IPS DF 6.9 (cell line): ENCODE results near the gene ADGRF1.

Source experiments
- DNase-seq: peaks from one replicate; pipeline ENCODE4 v3.0.0-alpha.2; 2013; ENCODE audit warnings: low read depth, low spot score
- H3K27ac ChIP-seq: one replicate; pipeline ENCODE4 v1.5.1; 2013; ENCODE audit warnings: low read length, control low read depth
- H3K27me3 ChIP-seq: 2 replicates; pipeline ENCODE4 v1.6.1; 2013; ENCODE audit warnings: mild to moderate bottlenecking, low read length; ENCODE audit not compliant: control insufficient read depth, insufficient read depth
- H3K36me3 ChIP-seq: 2 replicates; pipeline ENCODE4 v1.6.1; 2013; ENCODE audit warnings: low read length; ENCODE audit not compliant: control insufficient read depth, insufficient read depth
- H3K4me1 ChIP-seq: 2 replicates; pipeline ENCODE4 v1.6.1; 2013; ENCODE audit warnings: low read length; ENCODE audit not compliant: control insufficient read depth, insufficient read depth
- H3K4me3 ChIP-seq: 2 replicates; pipeline ENCODE4 v1.5.1; 2013; ENCODE audit warnings: mild to moderate bottlenecking, low read length
- H3K9me3 ChIP-seq: 2 replicates; pipeline ENCODE4 v1.6.1; 2013; ENCODE audit warnings: low read length, inconsistent platforms; ENCODE audit not compliant: control insufficient read depth, insufficient read depth
- WGBS: extraction: QIAGEN DNeasy Blood & Tissue Kit; methylation state at CpG from one replicate; pipeline ENCODE4 v1.1.7; 2013; ENCODE audit warnings: mixed read lengths, missing lambda C conversion rate; ENCODE audit not compliant: insufficient read length, insufficient coverage; 5-methylcytosine and 5-hydroxymethylcytosine counted together

The ADGRF1 gene

GRCh38 chr6:46961711-46962110 is 80.4 kb downstream of the ADGRF1 start:
- Histone ChIP-seq H3K27ac (no peak overlapping the region), H3K4me1 (peaks cover 1% of the 10 kb centered on the region; the same call in 1 of the 2 replicates), H3K36me3 (no peaks in the 10 kb centered on the region), H3K27me3 (no peaks in the 10 kb centered on the region), H3K9me3 (no peaks in the 10 kb centered on the region), H3K4me3 (no peak overlapping the region)
- no CpG with 5 or more reads among the region's 5 CpGs for WGBS
- DNase-seq, result no peak

- Histone ChIP-seq H3K4me1 (peaks cover 1% of the 10 kb centered on the region; the same call in 1 of the 2 replicates), H3K27ac (no peak overlapping the region)
These were observed 80.9 kb downstream of the ADGRF1 start for GRCh38 chr6:46961232-46961631.

GRCh38 chr6:46959419-46959818 is 82.7 kb downstream of the ADGRF1 start:
- no peak for DNase-seq
- H3K9me3 ChIP-seq, result no peaks in the 10 kb centered on the region
- no peaks in the 10 kb centered on the region for H3K27me3 ChIP-seq
- H3K4me1 ChIP-seq, result peaks cover 1% of the 10 kb centered on the region; the same call in 1 of the 2 replicates
- H3K4me3 ChIP-seq, result no peak overlapping the region
- no peak overlapping the region for H3K27ac ChIP-seq
- H3K36me3 ChIP-seq, result no peaks in the 10 kb centered on the region

More at GRCh38 chr6:46961232-46961631, 80.9 kb downstream of the ADGRF1 start:
- Histone ChIP-seq H3K9me3 (no peaks in the 10 kb centered on the region), H3K4me3 (no peak overlapping the region), H3K27me3 (no peaks in the 10 kb centered on the region), H3K36me3 (no peaks in the 10 kb centered on the region)
- no peak for DNase-seq

- Histone ChIP-seq H3K36me3 (no peaks in the 10 kb centered on the region), H3K9me3 (no peaks in the 10 kb centered on the region), H3K27me3 (no peaks in the 10 kb centered on the region), H3K4me3 (no peak overlapping the region), H3K27ac (no peak overlapping the region), H3K4me1 (no peaks in the 10 kb centered on the region; the same call in 1 of the 2 replicates)
- no peak for DNase-seq
- WGBS, result no CpG with 5 or more reads among the region's 6 CpGs
These were observed 85.7 kb downstream of the ADGRF1 start for GRCh38 chr6:46956409-46956808.

- Histone ChIP-seq H3K4me3 (no peak overlapping the region), H3K36me3 (no peaks in the 10 kb centered on the region), H3K4me1 (no peaks in the 10 kb centered on the region; the same call in 1 of the 2 replicates), H3K9me3 (no peaks in the 10 kb centered on the region), H3K27me3 (no peaks in the 10 kb centered on the region), H3K27ac (no peak overlapping the region)
- no CpG with 5 or more reads among the region's 4 CpGs for WGBS
- DNase-seq, result no peak
These were observed 87.2 kb downstream of the ADGRF1 start for GRCh38 chr6:46954837-46955451.

- H3K4me3 ChIP-seq, result no peak overlapping the region
- no peaks in the 10 kb centered on the region for H3K36me3 ChIP-seq
- H3K27me3 ChIP-seq, result no peaks in the 10 kb centered on the region
- H3K27ac ChIP-seq, result no peak overlapping the region
- no CpG with 5 or more reads among the region's 4 CpGs for WGBS
- DNase-seq, result no peak
- no peaks in the 10 kb centered on the region; the same call in 1 of the 2 replicates for H3K4me1 ChIP-seq
- H3K9me3 ChIP-seq, result no peaks in the 10 kb centered on the region
These were observed 88.2 kb downstream of the ADGRF1 start for GRCh38 chr6:46953921-46954320.

GRCh38 chr6:46949632-46950280 is 92.4 kb downstream of the ADGRF1 start:
- Histone ChIP-seq H3K9me3 (no peaks in the 10 kb centered on the region), H3K27me3 (no peaks in the 10 kb centered on the region), H3K4me1 (no peaks in the 10 kb centered on the region), H3K4me3 (no peak overlapping the region), H3K27ac (no peak overlapping the region), H3K36me3 (no peaks in the 10 kb centered on the region)
- DNase-seq, result no peak
- WGBS, result no CpG with 5 or more reads among the region's 8 CpGs

- no peak for DNase-seq
- no peaks in the 10 kb centered on the region for H3K27me3 ChIP-seq
- no peaks in the 10 kb centered on the region for H3K4me1 ChIP-seq
- H3K36me3 ChIP-seq, result no peaks in the 10 kb centered on the region
- H3K4me3 ChIP-seq, result no peak overlapping the region
- H3K27ac ChIP-seq, result no peak overlapping the region
- WGBS, result no CpG with 5 or more reads among the region's 8 CpGs
- no peaks in the 10 kb centered on the region for H3K9me3 ChIP-seq
These were observed 93.4 kb downstream of the ADGRF1 start for GRCh38 chr6:46948699-46949098.
